ENCODE data around the gene FUT7.

Gene FUT7

DNA sequence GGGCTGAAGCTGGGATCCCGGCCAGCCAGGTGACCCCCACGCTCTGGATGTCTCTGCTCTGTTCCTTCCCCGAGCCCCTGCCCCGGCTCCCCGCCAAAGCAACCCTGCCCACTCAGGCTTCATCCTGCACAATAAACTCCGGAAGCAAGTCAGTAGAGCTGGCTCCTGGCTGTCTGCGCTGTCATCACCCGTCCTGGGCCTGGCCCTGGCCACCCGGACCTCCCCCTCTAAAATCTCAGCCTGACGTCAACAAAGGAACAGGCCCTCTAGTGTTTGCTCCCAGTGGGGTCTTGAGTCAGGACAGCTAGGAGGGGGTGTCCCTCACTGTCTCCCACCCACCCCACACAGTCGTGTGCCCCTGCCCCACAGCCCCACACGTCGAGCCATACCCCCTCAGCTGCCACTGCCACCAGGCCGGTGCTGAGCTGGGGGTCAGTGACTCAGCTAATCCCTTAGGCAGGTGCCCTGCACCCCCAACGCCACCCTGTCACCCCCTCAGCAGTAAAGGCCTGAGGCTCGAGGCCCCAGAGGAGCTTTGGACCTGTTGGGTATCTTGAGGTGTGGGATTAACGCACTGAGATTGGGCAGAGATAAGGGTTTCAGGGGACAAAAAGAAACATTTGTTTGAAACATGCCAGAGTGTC is 50.2 kb downstream of the FUT7 start:
- DNase-seq = no peak

DNA sequence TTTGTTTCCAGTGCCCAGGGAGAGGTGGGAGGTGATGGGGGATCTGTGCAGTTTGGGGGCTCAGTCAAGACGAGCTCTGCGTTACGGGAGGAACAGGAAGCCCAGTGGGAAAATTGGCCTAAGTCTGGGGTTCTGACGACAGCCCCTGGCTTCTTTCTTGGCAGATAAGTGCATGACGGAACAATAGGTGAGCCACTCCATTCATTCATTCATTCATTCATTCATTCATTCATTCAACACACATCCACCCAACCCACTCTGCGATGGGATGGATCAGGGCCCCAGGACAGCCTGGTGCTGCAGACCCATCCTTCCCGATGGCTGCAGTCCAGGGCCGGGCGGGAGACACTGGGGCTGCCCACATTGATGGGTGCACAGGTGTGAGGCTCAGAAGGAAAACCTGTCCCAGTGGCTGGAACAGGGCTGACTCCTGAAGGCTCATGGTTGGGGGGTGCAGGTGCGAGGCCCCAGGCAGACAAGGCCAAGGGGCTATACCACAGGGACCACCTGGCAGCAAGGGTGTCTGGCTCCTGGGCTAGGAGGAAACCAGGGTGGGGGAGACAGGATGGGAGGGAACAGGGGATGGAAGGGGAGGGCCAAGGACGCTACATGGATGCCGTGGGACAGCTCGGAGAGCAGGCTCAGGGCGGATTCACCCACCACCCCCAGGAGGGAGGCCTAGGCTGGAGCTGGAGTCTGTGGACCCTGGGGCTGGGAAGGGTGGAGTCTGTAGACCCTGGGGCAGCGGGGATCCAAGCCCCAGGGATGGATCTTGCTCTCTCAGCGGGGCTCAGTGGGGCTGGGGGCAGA is 51.0 kb downstream of the FUT7 start:
- no peak for DNase-seq

Measured in CD4-positive, alpha-beta T cell treated with Interleukin-15 for 1 hour (primary cell).